Measurements from ENCODE around the gene SPNS2. TPM values are rescaled to one million over a fixed set of nuclear protein-coding genes. Genes with fewer than 3 reads are reported as not detected.

The SPNS2 gene
- total RNA-seq, 1 experiment from 2014 or later: 2.6 TPM

DNA sequence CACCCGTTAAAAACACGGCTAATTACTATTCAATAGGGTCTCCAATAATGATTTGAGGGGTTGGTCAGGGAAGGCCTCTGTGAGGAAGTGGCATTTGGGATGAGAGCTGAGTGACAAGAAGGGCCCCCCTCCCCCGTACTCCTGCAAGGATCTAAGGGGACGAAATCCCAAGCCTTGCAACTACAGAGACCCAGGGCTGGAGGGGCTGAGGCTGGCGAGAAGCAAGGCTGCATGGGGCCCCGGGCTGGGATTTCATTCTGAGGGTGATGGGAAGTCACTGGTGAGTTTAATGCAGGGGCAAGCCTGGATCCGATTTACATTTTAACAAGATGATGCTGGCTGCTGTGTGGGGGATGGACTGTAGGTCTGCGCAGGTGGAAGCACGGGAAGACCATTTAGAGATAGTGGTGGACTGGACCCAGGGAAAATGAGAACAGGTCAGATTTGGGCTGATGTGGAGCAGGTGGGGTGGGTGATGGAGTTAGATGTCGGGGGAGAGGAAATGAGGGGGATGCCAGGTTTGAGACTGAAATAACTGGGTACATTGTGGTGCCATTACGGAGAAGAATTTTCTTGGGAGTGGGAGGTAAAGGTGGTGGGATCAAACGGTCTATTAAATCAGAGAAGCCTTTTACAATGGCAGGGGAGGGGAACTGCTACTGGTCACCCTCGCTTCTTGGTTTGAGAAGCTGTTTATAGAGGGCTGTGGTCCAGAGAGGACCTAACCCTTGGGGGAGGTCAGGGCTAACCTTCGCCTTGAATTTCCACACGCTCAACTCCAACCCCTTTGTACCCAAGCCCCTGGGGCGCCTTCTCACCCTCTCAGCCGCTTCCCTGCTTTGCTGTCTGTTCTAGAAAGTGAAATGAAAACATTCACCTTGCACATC is 57.4 kb downstream of the SPNS2 start:
- BruUV-seq (replicated peaks): no TSS peak
- peak overlapping the region; percentile 98 for H3K4me3 ChIP-seq (ENCODE audit: low read length)

DNA sequence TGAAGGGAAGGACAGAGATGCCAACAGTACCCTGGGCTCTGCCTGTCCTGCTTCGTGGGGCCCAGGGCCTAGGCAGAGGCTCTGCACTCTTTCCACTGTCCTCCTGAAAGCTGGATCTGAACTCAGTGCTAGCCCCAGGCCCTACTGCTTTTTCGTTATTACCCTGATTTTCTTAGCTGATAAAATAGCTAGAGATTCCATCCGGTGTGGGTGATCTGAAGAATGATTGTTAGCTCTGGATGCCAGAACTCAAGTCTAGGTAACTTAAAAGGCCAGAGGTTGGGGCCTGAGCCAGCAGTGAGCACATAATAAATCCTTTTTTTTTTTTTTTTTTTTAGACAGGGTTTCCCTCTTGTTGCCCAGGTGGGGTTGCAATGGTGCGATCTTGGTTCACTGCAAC is 58.3 kb downstream of the SPNS2 start:
- Histone ChIP-seq H3K9me2 (replicated peaks; ENCODE audit: low read length) (no peaks in the 10 kb centered on the region), H3K4me2 (ENCODE audit: low read length) (no peak overlapping the region), H3K27ac (ENCODE audit: low read length) (no peak overlapping the region), H3K9me3 (ENCODE audit: low read length) (no peaks in the 10 kb centered on the region), H3K4me1 (ENCODE audit: insufficient read depth, low read length) (peaks cover 9% of the 10 kb centered on the region; the same call in 1 of the 2 replicates), H4K20me1 (ENCODE audit: low read length) (no peaks in the 10 kb centered on the region), H3K36me3 (ENCODE audit: low read depth, low read length) (peaks cover 15% of the 10 kb centered on the region; the same call in 1 of the 2 replicates), H3K27me3 (ENCODE audit: low read length) (no peaks in the 10 kb centered on the region), H3K79me2 (ENCODE audit: low read length) (peaks cover 32% of the 10 kb centered on the region), H3K4me3 (ENCODE audit: low read length) (no peak overlapping the region), H3K9ac (ENCODE audit: low read length) (no peak overlapping the region), H2AFZ (ENCODE audit: low read length) (no peak overlapping the region), H3F3A (ENCODE audit: low read length, unreplicated experiment) (no peaks in the 10 kb centered on the region)
- ATAC-seq (no peak), DNase-seq (no peak)
- no TSS peak for BruUV-seq (replicated peaks)
- intact Hi-C loops (cut with micrococcal nuclease): no loop called here
- ChIA-PET POLR2A (ENCODE audit: unreplicated experiment) (no interaction called here), CTCF (no interaction called here)
- no peak for TF ChIP-seq CTCF (conservative IDR thresholded peaks at IDR 0.05; ENCODE audit: low read depth, low read length)
- TF ChIP-seq EZH2phosphoT487 (IDR thresholded peaks at IDR 0.05; ENCODE audit: borderline replicate concordance, low read length): no peak
- no peak for TF ChIP-seq EZH2 (IDR thresholded peaks at IDR 0.05; ENCODE audit: low read length, unreplicated experiment)

More for the DNA sequence above, 57.4 kb downstream of the SPNS2 start:
- no peak for ATAC-seq
- Histone ChIP-seq H4K20me1 (ENCODE audit: low read length) (no peaks in the 10 kb centered on the region), H3K79me2 (ENCODE audit: low read length) (peaks cover 38% of the 10 kb centered on the region), H3K9ac (ENCODE audit: low read length) (peak overlapping the region; percentile 99), H3K9me2 (replicated peaks; ENCODE audit: low read length) (no peaks in the 10 kb centered on the region), H2AFZ (ENCODE audit: low read length) (peak overlapping the region; percentile 74), H3K4me1 (ENCODE audit: insufficient read depth, low read length) (peaks cover 9% of the 10 kb centered on the region; the same call in 1 of the 2 replicates), H3F3A (ENCODE audit: low read length, unreplicated experiment) (no peaks in the 10 kb centered on the region), H3K27me3 (ENCODE audit: low read length) (no peaks in the 10 kb centered on the region), H3K27ac (ENCODE audit: low read length) (no peak overlapping the region), H3K36me3 (ENCODE audit: low read depth, low read length) (peaks cover 21% of the 10 kb centered on the region; the same call in 1 of the 2 replicates), H3K4me2 (ENCODE audit: low read length) (peak overlapping the region; percentile 98), H3K9me3 (ENCODE audit: low read length) (no peaks in the 10 kb centered on the region)
- POLR2A ChIA-PET (ENCODE audit: unreplicated experiment): no interaction called here
- TF ChIP-seq CTCF (conservative IDR thresholded peaks at IDR 0.05; ENCODE audit: low read depth, low read length) (no peak), EZH2phosphoT487 (IDR thresholded peaks at IDR 0.05; ENCODE audit: borderline replicate concordance, low read length) (no peak), EZH2 (IDR thresholded peaks at IDR 0.05; ENCODE audit: low read length, unreplicated experiment) (no peak)
- intact Hi-C loops (cut with micrococcal nuclease): no loop called here
- no peak for DNase-seq
- CTCF ChIA-PET: no interaction called here
